HCT116 (cell line): Measurements from ENCODE around the gene CUL5.

Experiments used
- CEBPB ChIP-seq: IDR thresholded peaks from 2 replicates; pipeline ENCODE4 v1.6.1; 2012; ENCODE audit warnings: low read depth
- CTCF ChIP-seq, 3 experiments: fragments of 200-600 bp in 1 of 3; sonication (generic) in 1 of 3; IDR thresholded peaks in 2 of 3; conservative IDR thresholded peaks in 1 of 3; 2 replicates each; pipeline ENCODE4 v1.5.1; 2012 to 2017; ENCODE audit warnings: low read depth in 2 of 3, low read length in 2 of 3, antibody characterized with exemption in 1 of 3, borderline replicate concordance in 1 of 3, control low read depth in 1 of 3, mild to moderate bottlenecking in 1 of 3, mixed read lengths in 1 of 3, mixed run types in 1 of 3, moderate library complexity in 1 of 3; ENCODE audit not compliant: insufficient read depth in 1 of 3
- EZH2phosphoT487 ChIP-seq: fragments of 200-600 bp; IDR thresholded peaks from 2 replicates; pipeline ENCODE4 v1.6.1; 2018; ENCODE audit warnings: antibody characterized with exemption, borderline replicate concordance
- MAX ChIP-seq: IDR thresholded peaks from 2 replicates; pipeline ENCODE4 v1.6.1; 2012
- POLR2A ChIP-seq: IDR thresholded peaks from 2 replicates; pipeline ENCODE4 v1.7.0; 2011; ENCODE audit warnings: borderline replicate concordance; ENCODE audit not compliant: insufficient read depth, insufficient read length; ENCODE audit errors: extremely low read depth

- TF ChIP-seq EZH2phosphoT487: no peak
- TF ChIP-seq CEBPB: no peak
- no peak for TF ChIP-seq POLR2A
- TF ChIP-seq MAX: no peak
- no peak for TF ChIP-seq CTCF (IDR thresholded peaks at IDR 0.05 in 2 of 3, conservative IDR thresholded peaks at IDR 0.05 in 1 of 3; ENCODE audit: borderline replicate concordance in 1 of 3, insufficient read depth in 1 of 3, low read depth in 2 of 3, low read length in 2 of 3)
Measured at GRCh38 chr11:108012139-108012725, 3.5 kb downstream of the CUL5 start.
